NCI-H2171 (cell line): ENCODE results near the gene ACO2.
"Not testable (repeated sequence)": the region's sequence is repeated elsewhere in the genome, so short reads cannot be mapped to it uniquely, and the experiment has no call there.

ENCODE experiments used
- DNase-seq: peaks from one replicate; lab custom pipeline; 2025; lab: John Stamatoyannopoulos, UW

Gene ACO2

GRCh38 chr22:41540365-41540764 lies 71.4 kb downstream of the ACO2 start:
- no peak for DNase-seq

- DNase-seq = no peak
These were observed 72.6 kb downstream of the ACO2 start for GRCh38 chr22:41541484-41541883.

GRCh38 chr22:41542224-41542623 lies 73.3 kb downstream of the ACO2 start:
- no peak for DNase-seq

- peak; percentile 98 for DNase-seq
These were observed 75.1 kb downstream of the ACO2 start, which contains the start of gene POLR3H for GRCh38 chr22:41543854-41544670. POLR3H (minus strand) TSS chr22:41544470; CDS start chr22:41544101, 369 bp downstream.

- no peak for DNase-seq
These were observed 76.0 kb downstream of the ACO2 start for GRCh38 chr22:41544671-41545476.

- DNase-seq = no peak
These were observed 79.9 kb downstream of the ACO2 start for GRCh38 chr22:41548830-41549211.

GRCh38 chr22:41550952-41551491 lies 82.1 kb downstream of the ACO2 start:
- no peak for DNase-seq

- no peak for DNase-seq
These were observed 83.1 kb downstream of the ACO2 start for GRCh38 chr22:41551877-41552582.

GRCh38 chr22:41555325-41555982 lies 86.5 kb downstream of the ACO2 start:
- DNase-seq = peak; percentile 35

- no peak for DNase-seq
These were observed 87.6 kb downstream of the ACO2 start for GRCh38 chr22:41556561-41556960.

GRCh38 chr22:41557401-41558240 lies 88.7 kb downstream of the ACO2 start:
- peak; percentile 68 for DNase-seq

- DNase-seq = not testable (repeated sequence)
These were observed 89.3 kb downstream of the ACO2 start for GRCh38 chr22:41558241-41558630.

- no peak for DNase-seq
These were observed 91.2 kb downstream of the ACO2 start for GRCh38 chr22:41560095-41560471.

- no peak for DNase-seq
These were observed 92.4 kb downstream of the ACO2 start for GRCh38 chr22:41561335-41561734.

GRCh38 chr22:41561788-41562187 lies 92.9 kb downstream of the ACO2 start:
- no peak for DNase-seq

GRCh38 chr22:41562461-41562860 lies 93.5 kb downstream of the ACO2 start:
- DNase-seq = no peak

- DNase-seq = peak; percentile 21
These were observed 94.3 kb downstream of the ACO2 start for GRCh38 chr22:41563051-41563711.

GRCh38 chr22:41564563-41564962 lies 95.6 kb downstream of the ACO2 start:
- DNase-seq = no peak

GRCh38 chr22:41565403-41566054 lies 96.6 kb downstream of the ACO2 start:
- DNase-seq = peak; percentile 34

GRCh38 chr22:41567512-41567768 lies 98.5 kb downstream of the ACO2 start:
- DNase-seq = no peak
